GM11168 (cell line): ENCODE data around the gene IGF1R.

Source experiments
- in situ Hi-C: fragments of 300-500 bp; cut with MboI; formaldehyde crosslinking; loops from one replicate; pipeline ENCODE4 v1.12.0; 2022; ENCODE audit warnings: low sequenced_read_pairs; ENCODE audit not compliant: unreplicated experiment

IGF1R gene

DNA sequence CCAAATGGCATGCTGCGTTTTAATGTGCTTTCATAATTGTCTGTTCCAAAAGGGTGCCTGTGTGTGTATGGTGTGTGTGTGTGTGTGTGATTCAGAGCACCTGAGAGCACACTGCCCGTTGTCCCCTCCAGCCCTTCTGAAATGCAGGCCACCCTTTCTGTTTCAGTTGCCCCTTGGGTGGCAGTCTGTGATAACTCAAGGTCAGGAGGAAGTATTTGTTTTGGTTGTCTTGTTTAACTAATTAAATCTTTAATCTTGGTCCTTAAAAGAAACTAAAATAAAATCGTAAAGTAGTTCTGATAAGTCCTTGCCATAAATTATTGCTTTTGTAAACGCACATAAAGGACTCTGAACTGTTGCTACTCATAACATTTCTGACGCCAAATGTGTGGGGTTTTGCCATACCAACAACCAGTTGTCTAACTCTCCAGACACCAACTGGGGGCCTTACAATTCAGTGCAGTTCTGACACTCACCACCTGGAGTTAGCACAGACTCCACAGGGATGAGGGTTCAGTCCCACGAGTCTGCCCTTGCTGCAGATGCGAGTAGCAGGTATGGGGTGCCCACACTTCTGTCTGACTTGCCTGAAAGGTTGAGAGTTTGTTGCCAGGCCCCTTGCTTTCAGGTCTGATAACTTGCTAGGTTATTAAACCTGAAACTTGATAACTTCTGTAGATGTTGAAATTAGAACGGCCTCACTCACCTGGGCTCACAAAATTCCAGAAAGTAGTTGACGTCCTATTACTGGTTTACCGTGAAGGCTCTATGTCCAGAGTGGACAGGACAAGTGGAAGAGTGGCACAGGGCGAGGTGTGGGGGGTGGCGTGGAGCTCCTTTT lies 157.3 kb downstream of the IGF1R start:
- in situ Hi-C loops: no loop called here

DNA sequence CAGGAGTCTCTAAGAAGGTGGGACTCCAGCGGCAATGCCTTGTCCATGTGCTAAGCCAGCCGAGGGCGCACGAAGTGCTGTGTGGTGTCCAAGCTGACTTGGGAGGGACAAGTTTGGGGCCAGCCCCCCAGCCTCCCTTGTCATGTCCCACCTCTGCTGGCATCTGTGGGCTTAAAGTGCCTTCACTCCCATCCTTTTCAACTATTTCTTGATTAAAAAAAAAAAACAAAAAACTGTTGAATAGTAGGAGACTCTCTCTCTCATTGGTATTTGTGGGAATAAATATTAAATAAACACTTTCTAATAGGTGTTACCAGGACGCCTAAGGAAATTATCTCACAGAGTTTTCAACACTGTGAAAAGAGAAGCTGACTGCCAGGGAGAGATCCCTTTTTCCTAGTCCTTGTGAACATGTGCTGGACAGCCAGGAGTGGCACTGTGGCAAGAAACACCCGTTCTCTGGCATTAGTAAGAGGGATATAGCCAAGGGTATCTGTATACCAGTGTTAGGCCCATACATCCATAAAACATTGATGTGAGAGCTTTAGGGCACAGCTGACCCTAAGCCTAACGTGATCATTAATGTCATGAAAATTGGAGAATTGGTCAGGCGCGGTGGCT lies 158.0 kb downstream of the IGF1R start:
- in situ Hi-C loops: no loop called here

GRCh38 chr15:98807262-98807661 lies 158.9 kb downstream of the IGF1R start:
- in situ Hi-C loops: no loop called here

GRCh38 chr15:98809273-98809672 lies 160.9 kb downstream of the IGF1R start:
- in situ Hi-C loops: no loop called here

DNA sequence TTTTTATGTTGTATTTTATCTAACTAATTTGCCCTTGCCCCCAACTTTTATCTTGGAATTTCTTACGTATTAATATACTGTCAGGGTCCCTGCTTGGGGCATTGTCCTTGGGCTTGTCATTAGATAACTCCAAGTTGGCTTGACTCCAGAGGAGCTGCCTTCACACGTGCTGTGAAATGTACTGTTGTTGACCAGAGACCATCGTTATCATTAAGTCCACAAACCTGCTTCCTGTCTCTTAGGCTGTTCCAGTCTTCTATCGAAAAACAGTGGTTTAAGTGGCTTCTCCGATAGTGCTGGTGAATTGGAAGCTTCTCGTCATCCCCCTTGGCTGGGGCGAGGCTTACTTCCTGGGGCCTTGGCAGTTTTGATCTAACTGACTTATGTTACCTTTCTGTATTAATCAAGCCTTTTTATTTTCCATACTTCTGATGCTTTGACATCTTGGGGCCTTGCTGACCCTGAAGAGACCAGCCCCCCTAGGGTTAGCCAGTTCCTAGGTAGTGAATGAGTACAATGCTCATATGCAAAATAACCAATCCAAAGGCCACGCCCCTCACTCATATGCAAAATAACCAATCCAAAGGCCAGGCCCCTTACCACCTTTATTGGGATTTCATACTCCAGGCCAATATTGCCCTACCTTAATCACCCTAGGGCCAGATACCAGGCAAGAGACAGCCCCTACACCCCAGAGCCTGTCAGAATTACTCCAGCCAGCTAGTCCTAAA lies 164.5 kb downstream of the IGF1R start:
- in situ Hi-C loops: no loop called here

DNA sequence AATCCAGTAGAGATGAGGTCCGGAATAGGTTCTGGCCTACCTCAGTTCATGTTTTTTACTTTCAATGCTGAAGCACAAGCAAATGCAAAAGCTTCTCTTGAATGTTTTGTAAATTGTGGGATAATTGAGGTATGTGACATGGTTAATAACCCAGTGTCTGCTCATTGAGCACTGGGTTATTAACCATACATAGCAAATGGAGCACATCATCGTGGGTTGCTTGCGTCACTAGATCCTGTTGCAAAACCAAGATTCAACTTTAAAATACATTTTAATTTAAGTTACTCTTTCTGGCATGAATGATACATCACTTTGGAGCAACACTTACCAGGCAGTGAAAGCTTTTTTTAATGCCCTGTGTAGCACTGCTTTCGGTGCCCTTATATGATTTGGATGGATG lies 165.6 kb downstream of the IGF1R start:
- in situ Hi-C loops: no loop called here

DNA sequence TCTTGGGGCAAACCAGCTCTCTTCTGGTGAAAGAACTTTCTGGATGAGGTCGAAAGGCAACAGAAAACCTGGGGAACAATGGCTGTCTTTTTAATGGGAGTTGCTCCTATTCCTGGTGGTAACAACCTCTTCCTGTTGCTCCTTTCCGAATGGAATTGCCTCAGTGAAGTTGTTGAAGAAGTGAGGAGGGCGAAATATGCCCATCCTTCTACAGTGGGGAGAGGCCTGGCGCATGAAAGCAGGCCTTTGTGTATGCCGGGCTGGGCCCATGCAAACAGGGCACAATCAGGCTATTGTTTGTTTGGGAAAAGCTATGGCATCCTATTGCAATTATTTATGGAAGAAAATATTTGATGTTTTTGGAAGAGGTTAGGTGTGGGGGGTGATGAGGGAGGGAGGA lies 166.9 kb downstream of the IGF1R start:
- in situ Hi-C loops: no loop called here

- in situ Hi-C loops: no loop called here
Observed at GRCh38 chr15:98817745-98818144, 169.4 kb downstream of the IGF1R start.

DNA sequence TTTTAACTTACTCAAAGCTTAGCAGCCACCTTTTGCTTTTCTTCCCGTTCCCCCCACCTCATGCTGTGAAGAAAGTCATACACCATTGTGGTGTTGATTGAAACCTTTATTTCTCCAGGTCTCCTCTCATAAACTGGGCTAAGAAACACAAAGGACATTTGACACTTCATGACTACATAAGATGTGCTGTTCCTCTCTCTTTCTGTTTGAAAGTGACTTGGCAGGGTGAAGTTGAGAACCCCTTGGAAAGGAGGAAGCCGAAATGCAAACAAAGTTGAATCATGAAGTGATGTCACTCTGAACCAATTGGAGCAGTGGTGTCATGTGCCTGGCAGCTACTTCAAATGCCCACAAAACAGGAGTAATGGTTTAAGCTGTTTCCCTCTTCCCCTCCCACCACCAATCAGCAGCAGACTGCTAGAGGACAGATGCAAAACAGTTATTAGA lies 174.7 kb downstream of the IGF1R start:
- in situ Hi-C loops: no loop called here

DNA sequence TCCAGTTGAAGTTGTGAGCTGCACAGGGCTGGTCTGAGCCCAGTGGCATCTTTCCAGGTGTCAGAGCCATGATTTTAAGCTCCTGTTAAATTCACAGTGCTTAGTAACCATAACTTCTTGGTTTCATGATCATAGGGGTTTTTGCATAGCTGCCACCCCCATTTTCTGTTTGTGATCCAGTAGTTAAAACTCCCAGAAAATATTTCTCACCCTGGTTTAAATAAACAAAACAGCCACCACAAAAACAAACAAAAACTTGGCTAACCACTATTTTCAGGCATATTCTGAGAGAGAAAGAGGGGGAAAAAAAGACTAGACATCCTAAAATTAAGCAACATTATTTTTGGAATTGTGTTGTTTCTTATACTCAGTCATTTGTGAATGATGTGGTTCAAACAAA lies 175.3 kb downstream of the IGF1R start:
- in situ Hi-C loops: no loop called here

DNA sequence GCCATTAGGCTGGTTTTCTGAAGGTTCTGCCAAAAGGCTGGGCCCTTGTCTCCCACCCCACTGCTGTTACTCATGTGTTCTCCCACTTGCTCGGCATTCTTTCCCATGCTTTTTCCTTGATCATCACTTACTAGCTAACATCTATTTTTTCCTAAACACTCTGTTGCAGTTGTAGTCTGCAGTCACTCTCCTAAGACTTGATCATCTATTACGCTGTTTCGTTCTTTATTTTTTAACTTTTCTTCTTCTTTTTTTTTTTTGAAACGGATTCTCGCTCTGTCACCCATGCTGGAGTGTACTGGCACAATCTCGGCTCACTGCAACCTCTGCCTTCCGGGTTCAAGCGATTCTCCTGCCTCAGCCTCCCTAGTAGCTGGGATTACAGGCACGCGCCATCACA lies 176.3 kb downstream of the IGF1R start:
- in situ Hi-C loops: no loop called here

DNA sequence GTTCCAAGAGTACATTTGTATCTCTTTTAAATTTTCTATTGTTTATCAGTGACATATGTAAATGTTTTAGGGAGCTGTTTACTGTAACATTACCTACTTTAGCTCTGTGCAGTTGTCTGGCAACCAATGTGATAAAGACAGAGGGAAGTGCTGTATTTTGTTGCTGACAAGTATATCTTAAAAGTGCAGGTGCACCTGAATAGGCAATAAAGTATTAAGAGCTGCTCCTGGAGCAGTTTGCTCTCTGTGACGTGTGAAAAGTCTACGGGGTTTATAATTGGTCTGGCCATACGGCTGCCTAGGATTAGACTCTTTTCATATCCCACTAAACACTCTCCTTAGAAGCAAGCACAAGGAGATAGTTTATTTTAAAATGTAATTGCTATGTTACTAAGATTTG lies 178.3 kb downstream of the IGF1R start:
- in situ Hi-C loops: no loop called here

GRCh38 chr15:98827217-98827616 lies 178.9 kb downstream of the IGF1R start:
- in situ Hi-C loops: no loop called here

GRCh38 chr15:98830034-98830634 lies 181.8 kb downstream of the IGF1R start:
- in situ Hi-C loops: no loop called here

DNA sequence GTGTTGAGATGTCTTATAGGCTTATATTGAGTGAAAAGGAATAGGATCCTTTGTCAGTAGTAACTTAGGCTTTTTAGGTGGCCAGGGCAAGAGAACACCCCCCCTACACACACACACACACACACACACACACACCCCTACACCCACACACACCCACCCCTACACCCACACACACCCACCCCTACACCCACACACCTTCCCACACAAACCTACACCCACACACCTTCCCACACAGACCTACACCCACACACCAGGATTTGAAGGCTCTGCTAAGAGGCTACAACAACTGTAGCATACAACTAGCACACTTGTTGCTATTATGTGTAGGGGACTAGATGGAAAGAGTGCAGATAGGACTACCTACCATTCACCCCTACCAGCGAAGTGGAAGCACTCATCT lies 186.6 kb downstream of the IGF1R start:
- in situ Hi-C loops: no loop called here

- in situ Hi-C loops: no loop called here
Observed at GRCh38 chr15:98835876-98836275, 187.5 kb downstream of the IGF1R start.

GRCh38 chr15:98838387-98839259 lies 190.3 kb downstream of the IGF1R start:
- in situ Hi-C loops: no loop called here

DNA sequence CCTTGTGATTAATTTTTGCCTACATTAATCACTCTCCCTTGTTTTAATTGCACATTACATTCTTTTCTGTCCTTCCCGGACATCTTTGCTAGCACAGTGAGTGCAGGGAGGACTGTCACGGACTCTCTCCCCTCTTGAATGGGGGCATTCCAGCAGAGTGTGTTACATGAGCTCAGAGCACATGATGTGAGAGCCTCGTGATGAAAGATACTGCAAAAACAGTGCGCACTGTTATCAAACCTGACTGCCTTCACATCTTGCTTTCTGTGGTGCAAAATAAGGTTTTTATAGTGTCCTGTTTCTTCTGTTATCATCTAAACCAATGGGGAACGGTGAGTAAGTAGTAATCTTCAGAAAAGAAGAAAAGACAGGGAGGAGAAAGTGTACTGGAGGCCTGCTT lies 191.7 kb downstream of the IGF1R start:
- in situ Hi-C loops: no loop called here

DNA sequence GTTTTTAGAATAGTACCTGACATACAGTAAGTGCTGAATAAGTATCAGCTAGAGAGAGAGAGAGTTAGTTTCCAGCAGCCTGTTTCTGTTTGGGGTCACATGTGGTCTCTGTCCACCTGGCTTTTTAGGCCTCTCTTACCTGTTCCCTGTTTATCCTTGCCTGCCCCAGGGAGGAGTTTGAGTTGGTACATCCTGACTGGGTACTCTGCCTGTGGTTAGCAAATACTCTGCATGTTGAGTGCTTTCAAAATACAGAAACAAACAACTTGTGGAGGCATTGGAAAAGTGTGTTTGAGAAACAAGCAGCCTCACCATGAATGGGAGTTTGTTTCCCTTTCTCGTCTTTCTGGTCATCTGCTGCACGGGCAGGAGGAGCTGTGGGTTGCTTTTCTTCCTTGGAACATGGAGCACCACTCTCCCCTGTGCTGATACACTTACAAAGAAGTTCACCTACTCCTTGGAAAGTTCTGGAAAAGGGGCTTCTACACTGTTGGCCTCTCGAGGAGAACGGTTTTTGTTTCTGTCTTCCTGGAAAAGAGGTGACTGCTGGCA lies 193.2 kb downstream of the IGF1R start:
- in situ Hi-C loops: no loop called here
